Pancreas (tissue), 8 donors: ENCODE results near the gene C13orf42. TPM values are rescaled to one million over a fixed set of nuclear protein-coding genes. Genes with fewer than 3 reads are reported as not detected.

Experiments used
- polyA plus RNA-seq, 2 donors: library from polyadenylated mRNA; stranded (reverse); fragments of 200-250 nt; gene quantifications; one replicate each; pipeline ENCODE4 v1.2.3, GENCODE V29; 2013
- total RNA-seq, 6 donors: library from RNA; stranded (reverse); fragmentation: NEBNext Ultra II Directional in 4 of 6; extraction: Animal tissue kit (Norgen Biotek cat#: 25700) in 4 of 6; gene quantifications; one replicate each; pipeline versions ENCODE4 v1.2.1 to v1.2.4, GENCODE V29; 2021 to 2023
- donor health status: healthy with polysubstance abuse.
- donor health status: DM: no; HTN: no; CAD: no; lungs with moderate emphysema.
- donor health status: DM: no; HTN: no; CAD: no.
- donor health status: Bipolar disorder and iron deficiency.
- donor health status: DM: yes; HTN: yes; CAD: no.
- donor health status: DM: no; HTN: no; CAD: no.
- donor health status: DM: no; HTN: no; CAD: no.
- donor health status: DM: yes; HTN: yes; CAD: no.

The C13orf42 gene
- total and polyA plus RNA-seq, 8 donors = not detected

Other genes with a start within 250 kb of the C13orf42 start
- 10 to 100 TPM; 19.0 to 24.8 (median 22.4) TPM for gene RNASEH2B, start 201.5 kb downstream of the C13orf42 start, total RNA-seq
- 10 to 100 TPM; 24.8 to 41.6 TPM for gene RNASEH2B, start 201.5 kb downstream of the C13orf42 start, polyA plus RNA-seq
- 1 to 10 TPM in 1 of 6 donors, under 1 TPM in 5; 0.47 to 1.6 (median 0.65) TPM for gene FAM124A, start 111.1 kb upstream of the C13orf42 start, total RNA-seq
- 1 to 10 TPM; 1.1 to 1.2 TPM for gene FAM124A, start 111.1 kb upstream of the C13orf42 start, polyA plus RNA-seq
- not detected for gene SERPINE3, start 228.4 kb upstream of the C13orf42 start, total RNA-seq
- not detected for gene SERPINE3, start 228.4 kb upstream of the C13orf42 start, polyA plus RNA-seq